NCI-H1417 treated with DMSO at 0.1 percent for 48 hours (cell line): ENCODE measurements around the gene SLC27A5.
"Not testable (repeated sequence)": the region's sequence is repeated elsewhere in the genome, so short reads cannot be mapped to it uniquely, and the experiment has no call there.

Experiments
- DNase-seq: peaks from one replicate; lab custom pipeline; 2025; lab: John Stamatoyannopoulos, UW

Gene SLC27A5

GRCh38 chr19:58522709-58523108, 10.9 kb upstream of the SLC27A5 start:
- no peak for DNase-seq

DNA sequence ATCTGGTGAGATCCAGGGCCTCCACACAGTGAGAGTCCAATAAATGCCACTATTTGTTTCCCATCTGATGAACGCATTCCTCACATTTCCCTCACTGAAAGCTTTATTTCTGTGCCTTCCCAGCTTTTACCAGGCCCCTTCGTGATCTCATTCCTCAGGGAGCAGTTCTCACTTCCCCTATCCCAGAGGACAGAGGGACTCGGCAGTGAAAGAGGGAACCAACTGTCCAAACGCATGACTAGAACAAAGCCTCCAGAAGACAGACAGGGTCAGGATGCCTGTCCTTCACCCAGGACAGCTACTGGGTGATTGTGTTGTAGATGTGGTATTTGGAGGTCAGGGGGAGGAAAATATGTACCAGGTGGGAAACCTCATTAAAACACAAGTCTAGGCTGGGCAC, 9.9 kb upstream of the SLC27A5 start:
- DNase-seq = no peak

- DNase-seq = no peak
Observed at GRCh38 chr19:58520257-58520599, 8.4 kb upstream of the SLC27A5 start.

DNA sequence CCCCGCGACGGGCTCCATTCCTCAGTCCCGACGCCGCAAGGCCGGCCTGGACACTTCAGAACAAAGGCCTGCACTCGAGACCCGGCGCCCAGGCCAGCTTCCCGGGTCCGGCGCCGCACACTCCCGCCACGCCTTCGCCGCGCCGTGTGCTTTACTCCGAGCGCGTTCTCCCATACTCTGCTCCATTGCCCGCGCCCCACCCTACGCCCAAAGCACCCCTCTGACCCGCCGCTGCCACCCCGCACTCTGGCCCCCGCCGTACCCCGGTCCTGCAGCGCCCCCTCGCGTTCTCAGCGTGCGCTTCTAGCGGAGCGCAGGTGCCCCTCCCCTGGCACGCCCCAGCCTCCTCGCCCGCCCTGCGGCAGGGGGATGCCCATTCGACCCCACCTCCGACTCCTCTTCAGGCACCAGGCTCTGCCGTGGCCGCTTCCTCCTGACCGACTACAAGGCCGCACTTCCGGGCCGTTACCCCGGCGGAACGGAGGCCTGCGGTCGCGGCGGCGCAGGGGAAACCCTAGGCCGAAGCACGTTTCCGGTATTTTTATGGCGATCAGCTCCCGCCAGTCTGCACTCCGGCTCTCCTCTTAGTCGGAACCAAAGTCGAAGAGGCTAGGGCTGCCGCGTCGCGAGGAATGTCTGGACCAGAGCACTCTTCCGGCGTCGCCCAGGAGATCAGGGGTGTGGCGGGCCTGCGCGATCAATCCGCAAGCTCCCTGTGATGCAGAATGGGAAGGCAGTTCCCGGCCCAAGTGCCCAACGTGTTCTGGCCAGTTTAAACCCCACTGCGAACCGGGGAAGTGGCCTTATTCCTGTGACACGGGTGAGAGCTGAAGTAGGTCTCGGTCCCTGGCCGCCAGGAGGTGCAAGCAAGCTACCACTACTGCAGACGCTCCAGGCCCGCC, 7.8 kb upstream of the SLC27A5 start, which contains the start of gene ZBTB45:
TSS of gene ZBTB45 (minus strand) at position 456 of the 902 bp plus-strand sequence. CDS start 2,137 bp downstream, outside the sequence.
- peak; percentile 75 for DNase-seq

- peak; percentile 35 for DNase-seq
Observed at GRCh38 chr19:58519087-58519354, 7.2 kb upstream of the SLC27A5 start.

- no peak for DNase-seq
Observed at GRCh38 chr19:58518256-58519086, 6.7 kb upstream of the SLC27A5 start.

DNA sequence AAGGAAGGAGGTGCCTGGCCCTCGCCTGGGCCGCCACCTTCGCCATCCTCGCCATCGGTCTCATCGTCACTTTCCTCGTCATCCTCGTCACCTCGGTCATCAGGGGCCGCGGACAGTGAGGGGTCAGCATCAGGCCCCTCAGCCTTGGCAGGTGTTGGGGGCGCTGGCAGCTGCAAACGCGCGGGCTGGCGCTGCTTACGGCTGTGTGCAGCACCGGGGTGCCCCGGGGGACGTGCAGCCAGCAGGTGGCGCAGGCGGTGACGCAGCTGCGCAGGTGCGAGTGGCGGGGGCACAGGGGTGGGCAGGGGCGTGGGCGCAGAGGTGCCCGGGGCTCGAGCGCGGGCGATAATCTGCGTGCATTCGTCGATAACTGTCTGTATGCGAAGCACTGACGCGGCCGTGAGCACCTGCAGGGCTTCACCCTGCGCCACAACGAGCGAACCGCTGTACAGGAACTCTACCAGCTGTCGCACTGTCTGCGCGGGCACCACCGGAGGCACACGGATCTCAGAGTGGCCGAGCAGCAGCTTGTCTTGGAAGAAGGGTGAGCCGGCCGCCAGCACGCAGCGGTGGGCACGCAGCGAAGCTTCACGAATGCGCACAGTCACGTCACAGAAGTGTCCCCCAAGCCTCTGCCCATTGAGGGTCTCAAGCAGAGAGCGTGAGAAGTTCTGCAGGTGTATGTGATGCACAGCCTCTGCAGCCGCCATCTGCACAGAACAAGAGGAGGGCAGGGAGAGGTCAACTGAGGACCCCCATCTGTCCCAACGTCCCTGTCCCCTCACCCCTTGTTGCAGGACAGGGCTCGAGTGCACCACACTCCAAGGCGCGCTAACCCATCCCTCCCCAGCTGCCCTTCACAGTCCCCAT, 5.4 kb upstream of the SLC27A5 start:
- DNase-seq = no peak

DNA sequence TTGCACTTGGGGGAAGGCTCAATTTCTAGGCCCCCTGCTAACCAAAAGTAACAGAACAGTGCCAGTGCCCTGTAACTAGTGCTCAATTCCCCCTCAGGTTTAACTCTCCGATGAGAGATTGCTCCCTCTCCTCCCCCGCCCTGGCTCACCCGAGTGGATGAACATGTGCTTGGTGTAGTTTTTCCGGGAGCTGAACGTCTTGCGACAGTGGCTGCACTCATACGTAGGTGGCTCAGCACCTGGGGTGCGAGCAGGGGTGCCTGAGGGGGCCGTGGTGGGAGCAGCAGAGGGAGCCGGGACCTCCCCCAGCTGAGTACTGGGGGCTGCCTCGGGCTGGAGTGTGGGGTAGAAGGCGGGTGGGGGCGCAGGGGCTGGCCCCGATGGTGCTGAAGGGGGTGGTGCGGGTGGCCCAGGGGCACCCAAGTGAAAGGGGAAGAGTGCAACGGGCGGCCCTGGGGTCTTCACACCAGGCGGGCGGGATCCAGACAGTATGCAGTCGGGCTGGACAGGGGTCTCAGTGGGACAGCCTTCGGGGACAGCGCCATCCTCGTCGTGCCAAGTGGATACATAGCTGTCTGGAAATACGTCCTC, 4.5 kb upstream of the SLC27A5 start:
- DNase-seq = no peak

- no peak for DNase-seq
Observed at GRCh38 chr19:58515259-58515658, 3.5 kb upstream of the SLC27A5 start.

GRCh38 chr19:58514564-58515022, 2.8 kb upstream of the SLC27A5 start:
- DNase-seq = no peak

DNA sequence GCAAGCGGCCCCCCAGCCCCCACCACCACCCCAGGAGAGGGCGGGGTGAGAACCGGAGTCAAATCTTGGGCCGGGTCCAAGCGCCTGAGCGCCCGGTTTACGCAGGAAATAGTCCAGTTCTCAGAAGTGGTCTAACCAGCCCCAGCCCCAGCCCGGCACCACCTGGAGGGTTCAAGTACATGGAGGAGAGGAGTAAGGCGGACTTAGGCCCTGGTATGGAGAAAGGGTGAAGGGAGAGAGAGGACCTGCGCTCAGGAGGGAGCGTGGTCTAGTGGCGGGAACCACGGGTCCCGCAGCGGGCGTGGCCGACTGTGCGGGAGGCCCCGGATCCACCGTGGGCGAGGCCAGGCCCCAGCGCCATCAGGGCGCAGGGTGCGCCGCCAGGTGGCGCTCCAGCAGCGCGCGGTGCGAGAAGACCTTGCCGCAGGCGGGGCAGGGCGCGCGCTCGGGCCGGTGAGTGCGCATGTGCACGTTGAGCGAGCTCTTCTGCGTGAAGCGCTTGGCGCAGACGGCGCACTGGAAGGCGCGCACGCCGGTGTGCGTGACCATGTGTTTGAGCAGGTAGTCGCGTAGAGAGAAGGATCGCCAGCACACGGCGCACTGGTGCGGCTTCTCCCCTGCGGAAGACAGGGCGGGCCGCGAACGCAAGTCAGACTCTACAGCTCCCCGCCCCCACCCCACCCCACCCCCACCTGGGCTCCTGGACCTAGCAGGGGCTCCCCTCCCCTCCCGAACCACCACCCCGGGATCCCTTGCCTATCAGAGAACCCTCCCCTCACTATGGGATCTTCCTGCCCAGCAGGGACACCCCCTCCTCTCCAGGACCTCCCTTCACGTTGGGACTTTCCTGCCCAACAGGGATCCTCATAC, 2.1 kb upstream of the SLC27A5 start:
- DNase-seq = peak; percentile 13

GRCh38 chr19:58513213-58513693, 1.5 kb upstream of the SLC27A5 start:
- no peak for DNase-seq

DNA sequence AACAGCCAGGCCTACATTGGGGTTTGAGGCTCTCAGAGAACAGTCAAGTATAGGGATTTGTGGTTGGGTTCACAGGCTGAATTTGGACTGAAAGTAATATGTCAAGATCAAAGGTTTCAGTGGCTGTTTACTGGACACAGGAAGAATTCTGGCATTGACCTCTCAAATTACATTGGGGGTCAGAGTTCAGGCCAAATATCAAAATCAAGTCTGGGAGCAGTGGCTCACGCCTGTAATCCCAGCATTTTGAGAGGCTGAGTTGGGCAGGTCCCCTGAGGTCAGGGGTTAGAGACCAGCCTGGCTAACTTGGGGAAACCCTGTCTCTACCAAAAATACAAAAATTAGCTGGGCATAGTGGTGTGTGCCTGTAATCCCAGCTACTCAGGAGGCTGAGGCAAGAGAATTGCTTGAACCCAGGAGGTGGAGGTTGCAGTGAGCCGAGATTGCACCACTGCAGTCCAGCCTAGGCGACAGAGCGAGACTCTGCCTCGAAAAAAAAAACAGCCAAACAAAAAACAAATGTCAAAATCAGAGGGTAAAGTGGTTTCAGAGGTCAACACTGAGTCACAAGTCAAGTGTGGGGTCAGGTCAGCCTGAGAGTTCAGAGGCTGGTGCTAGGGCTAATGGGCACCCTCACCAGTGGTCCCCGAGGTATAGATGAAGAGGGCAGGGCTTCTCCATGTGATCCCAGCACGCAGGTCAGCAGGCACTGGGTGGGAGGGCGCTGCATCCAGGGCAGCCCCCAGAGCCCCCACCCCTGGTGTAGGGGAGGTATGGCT, 1.5 kb downstream of the SLC27A5 start:
- DNase-seq = no peak

DNA sequence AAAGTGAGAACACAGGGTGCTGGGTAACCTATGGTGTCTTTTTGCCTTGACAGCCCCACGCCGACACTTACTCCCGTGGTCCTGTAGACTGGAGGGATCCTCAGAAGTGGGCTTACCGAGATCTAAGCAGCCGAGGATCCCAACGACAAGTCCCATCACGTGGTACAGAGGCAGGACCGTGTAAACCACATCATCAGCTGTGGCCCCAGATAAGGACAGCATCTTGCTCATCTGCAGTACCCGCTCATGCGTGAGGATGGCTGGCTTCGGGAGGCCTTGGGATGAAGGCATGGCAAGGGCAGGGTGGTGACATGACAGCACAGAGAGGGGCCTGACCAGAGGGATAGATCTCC, 2.1 kb downstream of the SLC27A5 start:
- no peak for DNase-seq

DNA sequence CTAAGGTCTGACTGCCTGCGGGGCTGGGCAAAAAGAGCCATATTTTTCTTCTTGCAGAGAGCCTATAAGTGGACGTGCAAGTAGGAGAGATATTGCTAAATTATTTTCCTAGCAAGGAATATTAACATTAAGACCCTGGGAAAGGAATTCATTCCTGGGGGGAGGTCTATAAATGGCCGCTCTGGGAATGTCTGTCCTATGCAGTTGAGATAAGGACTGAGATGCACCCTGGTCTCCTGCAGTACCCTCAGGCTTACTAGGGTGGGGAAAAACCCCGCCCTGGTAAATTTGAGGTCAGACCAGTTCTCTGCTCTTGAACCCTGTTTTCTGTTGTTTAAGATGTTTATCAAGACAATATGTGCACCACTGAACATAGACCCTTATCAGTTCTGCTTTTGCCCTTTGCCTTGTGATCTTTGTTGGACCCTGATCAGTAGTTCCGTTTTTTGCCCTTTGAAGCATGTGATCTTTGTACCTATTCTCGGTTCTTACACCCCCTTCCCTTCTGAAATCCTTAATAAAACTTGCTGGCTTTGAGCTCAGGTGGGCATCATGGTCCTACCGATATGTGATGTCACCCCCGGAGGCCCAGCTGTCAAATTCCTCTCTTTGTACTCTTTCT, 4.1 kb downstream of the SLC27A5 start:
- not testable (repeated sequence) for DNase-seq

GRCh38 chr19:58500242-58500641, 11.6 kb downstream of the SLC27A5 start:
- DNase-seq = no peak

GRCh38 chr19:58499021-58499927, 12.5 kb downstream of the SLC27A5 start:
- DNase-seq = peak; percentile 91

DNA sequence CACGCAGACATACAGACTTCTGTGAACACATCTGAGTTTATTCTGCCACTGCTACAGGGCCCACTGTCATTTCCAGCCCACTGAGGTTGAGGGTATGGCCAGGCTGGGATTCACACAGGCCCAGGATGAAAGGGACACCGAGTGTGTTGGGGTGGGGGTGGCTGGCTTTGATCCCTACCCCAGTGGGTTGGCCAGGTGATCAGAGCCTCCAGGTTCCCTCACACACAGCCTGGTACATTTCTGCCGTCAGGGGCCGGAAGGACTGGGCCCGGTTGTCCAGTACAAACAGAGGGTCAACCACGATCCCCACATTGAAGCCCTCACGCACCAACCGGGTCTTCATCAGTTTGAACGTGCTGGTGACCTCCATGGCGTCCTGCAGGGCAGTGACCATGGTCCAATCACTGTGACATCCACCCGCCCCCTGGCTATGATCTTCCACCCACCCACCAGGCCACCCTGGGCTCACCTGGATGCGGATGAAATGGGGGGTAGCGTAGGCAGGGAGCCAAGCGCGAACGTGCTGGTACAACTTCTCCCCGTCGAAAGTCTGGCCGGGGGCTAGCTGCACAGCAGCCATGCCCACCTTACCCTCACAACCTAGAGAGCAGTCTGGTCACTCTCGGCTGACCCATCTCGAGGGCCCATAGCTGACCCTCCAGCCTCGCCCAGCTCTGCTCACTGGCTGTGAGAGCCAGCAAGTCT, 13.3 kb downstream of the SLC27A5 start:
- DNase-seq = no peak
